ENCODE data around the gene CIAO2B. TPM values are rescaled to one million over a fixed set of nuclear protein-coding genes. Genes with fewer than 3 reads are reported as not detected.

Gene CIAO2B
- total and polyA plus RNA-seq, 2 donors (not counting 3 experiments of a cell fraction or from before 2014, with no cell fraction given): 78.7 to 314 TPM

DNA sequence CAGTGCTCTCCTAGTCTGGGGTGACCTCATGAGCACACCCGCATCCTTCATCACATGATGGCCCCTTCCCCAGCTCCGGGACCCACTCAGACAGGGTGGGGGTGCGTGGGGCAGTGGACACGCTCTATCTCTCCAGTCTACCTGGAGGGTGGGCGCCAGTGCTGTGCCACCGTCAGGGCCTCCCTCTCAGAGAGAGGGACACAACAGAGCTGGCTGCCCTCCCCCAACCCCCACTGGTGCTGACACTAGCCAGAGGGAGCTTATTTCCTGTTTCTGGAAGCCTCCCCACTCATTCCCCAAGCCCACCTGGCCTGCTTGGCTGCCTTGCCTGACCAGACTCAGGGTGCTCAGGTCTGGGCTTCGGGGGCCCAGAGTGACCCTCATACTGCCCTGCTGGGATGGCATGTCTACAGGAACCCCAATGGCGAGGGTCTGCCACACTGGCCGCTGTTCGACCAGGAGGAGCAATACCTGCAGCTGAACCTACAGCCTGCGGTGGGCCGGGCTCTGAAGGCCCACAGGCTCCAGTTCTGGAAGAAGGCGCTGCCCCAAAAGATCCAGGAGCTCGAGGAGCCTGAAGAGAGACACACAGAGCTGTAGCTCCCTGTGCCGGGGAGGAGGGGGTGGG lies 9.3 kb upstream of the CIAO2B start:
- no peak overlapping the region for H3K4me2 ChIP-seq (ENCODE audit: insufficient read depth, low read length)
- intact Hi-C loops (cut with micrococcal nuclease): no loop called here
- no peaks in the 10 kb centered on the region for H3K9me1 ChIP-seq (replicated peaks; ENCODE audit: control insufficient read depth, extremely low read depth, insufficient read depth, low read length)
- H3K4me3 ChIP-seq (replicated peaks in 1 of 3; ENCODE audit: insufficient read depth in 1 of 3, low read depth in 1 of 3, low read length in 3 of 3): no peak overlapping the region
- FAIRE-seq: no peak
- CTCF ChIA-PET: interaction anchor here (0.6 to 2.3 kb wide), 6 partner anchors 9 to 178 kb away, joined by 4 to 13 read pairs (median 5); partner anchors contain the start of gene CES3
- no peaks in the 10 kb centered on the region for H3K9me3 ChIP-seq (replicated peaks; ENCODE audit: control insufficient read depth, insufficient read depth, low read length)
- POLR2A ChIA-PET: no interaction called here
- H4K20me1 ChIP-seq (replicated peaks; ENCODE audit: control insufficient read depth, extremely low read depth, insufficient read depth, low read length): no peaks in the 10 kb centered on the region
- TF ChIP-seq JUN (IDR thresholded peaks at IDR 0.05; ENCODE audit: borderline replicate concordance, insufficient read depth, insufficient read length, low read depth) (no peak), FOS (IDR thresholded peaks at IDR 0.05; ENCODE audit: borderline replicate concordance, insufficient read depth, low read length) (no peak), GATA2 (IDR thresholded peaks at IDR 0.05; ENCODE audit: insufficient read depth, insufficient read length, low read depth, low read length) (no peak), MYC (IDR thresholded peaks at IDR 0.05; ENCODE audit: low read depth, low read length) (no peak), POLR2AphosphoS5 (IDR thresholded peaks at IDR 0.05; ENCODE audit: insufficient read depth, low read depth, low read length) (no peak), MAX (IDR thresholded peaks at IDR 0.05; ENCODE audit: insufficient read depth, insufficient read length) (no peak), EZH2 (IDR thresholded peaks at IDR 0.05; ENCODE audit: borderline replicate concordance, low read depth, low read length, severe bottlenecking) (no peak), POLR2A (IDR thresholded peaks at IDR 0.05; ENCODE audit: low read depth, low read length) (no peak)
- TF ChIP-seq, protein P1, sequence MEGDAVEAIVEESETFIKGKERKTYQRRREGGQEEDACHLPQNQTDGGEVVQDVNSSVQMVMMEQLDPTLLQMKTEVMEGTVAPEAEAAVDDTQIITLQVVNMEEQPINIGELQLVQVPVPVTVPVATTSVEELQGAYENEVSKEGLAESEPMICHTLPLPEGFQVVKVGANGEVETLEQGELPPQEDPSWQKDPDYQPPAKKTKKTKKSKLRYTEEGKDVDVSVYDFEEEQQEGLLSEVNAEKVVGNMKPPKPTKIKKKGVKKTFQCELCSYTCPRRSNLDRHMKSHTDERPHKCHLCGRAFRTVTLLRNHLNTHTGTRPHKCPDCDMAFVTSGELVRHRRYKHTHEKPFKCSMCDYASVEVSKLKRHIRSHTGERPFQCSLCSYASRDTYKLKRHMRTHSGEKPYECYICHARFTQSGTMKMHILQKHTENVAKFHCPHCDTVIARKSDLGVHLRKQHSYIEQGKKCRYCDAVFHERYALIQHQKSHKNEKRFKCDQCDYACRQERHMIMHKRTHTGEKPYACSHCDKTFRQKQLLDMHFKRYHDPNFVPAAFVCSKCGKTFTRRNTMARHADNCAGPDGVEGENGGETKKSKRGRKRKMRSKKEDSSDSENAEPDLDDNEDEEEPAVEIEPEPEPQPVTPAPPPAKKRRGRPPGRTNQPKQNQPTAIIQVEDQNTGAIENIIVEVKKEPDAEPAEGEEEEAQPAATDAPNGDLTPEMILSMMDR (IDR thresholded peaks at IDR 0.05; ENCODE audit: extremely low read depth in 1 of 2, insufficient read depth in 1 of 2, low read depth in 1 of 2, low read length in 2 of 2): no peak
- no TSS peak for BruUV-seq (replicated peaks)
- no peak overlapping the region for H2AFZ ChIP-seq (ENCODE audit: low read depth, low read length)
- DNase-seq (ENCODE audit: low read depth, low spot score): no peak
- peaks cover 12% of the 10 kb centered on the region for H3K4me1 ChIP-seq (ENCODE audit: control insufficient read depth, extremely low read depth, insufficient read depth, low read length)
- H3K27me3 ChIP-seq (ENCODE audit: control insufficient read depth in 2 of 2, insufficient read depth in 2 of 2, low read length in 2 of 2): peaks cover 0 to 1% of the 10 kb centered on the region in 2 experiments
- no peaks in the 10 kb centered on the region for H3K79me2 ChIP-seq (ENCODE audit: control insufficient read depth, insufficient read depth, low read length)
- dilution Hi-C loops (cut with MboI; ENCODE audit: extremely low pct_ligation_motif_present, low sequenced_read_pairs): no loop called here
- peaks cover 0 to 30% of the 10 kb centered on the region in 2 experiments for H3K36me3 ChIP-seq (ENCODE audit: control insufficient read depth in 2 of 2, extremely low read depth in 1 of 2, insufficient read depth in 2 of 2, low read length in 2 of 2)
- no peak overlapping the region for H3K9ac ChIP-seq (replicated peaks; ENCODE audit: extremely low read depth, insufficient read depth, low read length)
- no peak overlapping the region for H3K27ac ChIP-seq (ENCODE audit: insufficient read depth, low read depth, low read length)
